HCEC 1CT (cell line): Measurements from ENCODE around the gene RFC2.
"Not testable (repeated sequence)": the region's sequence is repeated elsewhere in the genome, so short reads cannot be mapped to it uniquely, and the experiment has no call there.

Experiments used
- DNase-seq: peaks from one replicate; pipeline ENCODE4 v3.0.0-alpha.2; 2017

The RFC2 gene

DNA sequence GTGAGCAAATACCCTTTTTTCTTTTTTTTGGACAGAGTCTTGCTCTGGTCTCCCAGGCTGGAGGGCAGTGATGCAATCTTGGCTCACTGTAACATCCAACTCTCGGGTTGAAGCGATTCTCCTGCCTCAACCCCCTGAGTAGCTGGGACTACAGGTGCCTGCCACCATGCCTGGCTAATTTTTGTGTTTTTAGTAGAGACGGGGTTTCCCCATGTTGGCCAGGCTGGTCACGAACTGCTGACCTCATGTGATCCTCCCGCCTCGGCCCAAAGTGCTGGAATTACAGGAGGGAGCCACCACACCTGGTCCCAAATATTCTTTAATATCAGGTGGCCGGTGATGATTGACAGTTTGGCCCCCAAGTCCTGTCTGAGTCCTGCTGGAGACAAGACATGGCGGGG is 37.8 kb downstream of the RFC2 start:
- DNase-seq: no peak

DNA sequence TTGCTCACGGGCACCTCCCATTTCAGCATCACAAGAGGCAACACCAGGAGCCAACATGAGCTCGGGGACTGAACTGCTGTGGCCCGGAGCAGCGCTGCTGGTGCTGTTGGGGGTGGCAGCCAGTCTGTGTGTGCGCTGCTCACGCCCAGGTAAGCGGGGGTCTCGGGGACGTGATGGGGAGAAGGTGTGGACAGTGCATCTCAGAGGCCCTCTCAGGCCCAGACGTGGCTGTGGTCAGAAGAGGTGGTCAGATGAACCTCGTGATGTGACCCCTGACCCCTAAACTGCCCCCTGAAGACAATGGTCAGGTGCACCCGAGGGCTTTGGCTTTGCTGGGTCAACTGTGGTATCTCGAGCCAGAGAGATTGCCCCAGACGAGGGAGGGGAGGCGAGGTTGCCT is 38.3 kb downstream of the RFC2 start:
- DNase-seq: no peak

GRCh38 chr7:74214816-74215630 is 39.2 kb downstream of the RFC2 start:
- no peak for DNase-seq

DNA sequence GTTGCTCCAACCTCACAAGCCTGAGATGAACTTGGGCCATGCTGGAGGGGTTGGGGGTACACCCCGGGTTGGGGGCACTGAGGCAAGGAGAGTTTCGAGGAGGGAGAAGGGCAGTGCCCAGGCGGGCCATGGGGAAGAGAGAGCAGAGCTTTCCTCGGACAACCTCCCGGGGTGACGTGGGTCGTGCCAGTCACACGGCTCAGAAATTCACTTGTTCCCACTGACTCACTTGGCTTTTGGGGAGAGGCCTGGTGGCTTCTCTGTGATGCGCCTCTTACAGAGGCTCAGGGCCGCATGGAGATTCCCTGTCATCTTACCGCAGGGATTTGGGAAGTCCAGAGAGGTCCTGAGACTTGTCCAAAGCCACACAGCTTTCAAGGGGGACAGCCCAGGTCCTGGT is 41.5 kb downstream of the RFC2 start:
- no peak for DNase-seq

- DNase-seq: not testable (repeated sequence)
Observed at GRCh38 chr7:74208241-74208640, 46.0 kb downstream of the RFC2 start.

DNA sequence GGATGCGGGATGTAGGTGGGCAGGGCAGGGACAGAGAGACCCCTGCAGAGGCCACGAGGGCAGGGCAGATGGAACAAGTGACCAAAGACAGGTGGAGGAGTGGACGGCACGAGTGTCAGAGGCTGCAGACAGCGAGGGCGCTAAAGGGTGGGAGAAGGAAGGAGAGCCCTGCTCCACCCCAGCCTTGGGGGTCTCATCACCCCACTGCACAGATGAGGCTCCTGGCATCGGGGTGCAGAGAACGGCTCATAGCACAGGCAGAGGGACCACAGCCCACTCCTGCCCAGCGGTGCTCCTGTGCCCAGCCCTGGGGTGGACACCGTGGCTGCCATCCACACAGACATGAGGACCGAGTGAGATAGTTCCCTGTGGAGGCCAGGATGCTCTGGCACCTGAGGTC is 46.6 kb downstream of the RFC2 start:
- DNase-seq: no peak

DNA sequence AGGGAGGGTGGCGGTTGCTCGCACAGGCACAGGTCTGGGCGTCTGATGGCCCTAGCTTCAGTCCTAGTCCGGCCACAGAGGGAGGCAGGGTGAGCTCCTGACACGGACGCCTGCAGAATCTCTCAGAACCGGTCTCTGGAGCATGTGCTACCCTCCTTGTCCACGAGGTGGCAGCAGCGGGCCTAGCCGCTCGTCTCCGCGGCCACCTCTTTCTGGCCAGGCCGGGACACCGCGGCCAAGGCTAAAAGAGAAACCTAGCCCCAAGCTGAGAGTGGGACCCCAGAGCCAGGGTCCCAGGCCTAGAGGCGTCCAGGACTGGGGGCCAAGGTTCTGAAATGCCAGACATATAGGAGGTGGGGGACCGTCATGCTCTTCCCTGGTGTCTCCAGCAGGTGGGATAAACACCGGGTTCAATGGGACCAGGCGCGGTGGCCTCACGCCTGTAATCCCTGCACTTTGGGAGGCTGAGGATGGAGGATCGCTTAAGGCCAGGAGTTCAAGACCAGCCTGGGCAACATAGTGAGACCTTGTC is 47.5 kb downstream of the RFC2 start:
- peak; percentile 58 for DNase-seq

DNA sequence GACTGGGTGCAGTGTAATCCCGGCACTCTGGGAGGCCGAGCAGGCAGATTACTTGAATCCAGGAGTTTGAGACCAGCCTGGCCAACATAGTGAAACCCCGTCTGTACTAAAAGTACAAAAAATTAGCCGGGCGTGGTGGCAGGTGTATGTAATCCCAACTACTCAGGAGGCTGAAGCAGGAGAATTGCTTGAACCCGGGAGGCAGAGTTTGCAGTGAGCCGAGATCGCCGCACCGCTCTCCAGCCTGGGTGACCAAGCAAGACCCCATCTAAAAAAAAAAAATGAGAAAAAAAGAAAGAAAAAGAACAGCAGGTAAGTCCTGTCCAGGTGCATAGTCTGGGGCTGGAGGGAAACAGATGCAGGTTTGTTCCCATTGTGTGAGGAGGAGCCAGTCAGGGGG is 48.1 kb downstream of the RFC2 start:
- not testable (repeated sequence) for DNase-seq

DNA sequence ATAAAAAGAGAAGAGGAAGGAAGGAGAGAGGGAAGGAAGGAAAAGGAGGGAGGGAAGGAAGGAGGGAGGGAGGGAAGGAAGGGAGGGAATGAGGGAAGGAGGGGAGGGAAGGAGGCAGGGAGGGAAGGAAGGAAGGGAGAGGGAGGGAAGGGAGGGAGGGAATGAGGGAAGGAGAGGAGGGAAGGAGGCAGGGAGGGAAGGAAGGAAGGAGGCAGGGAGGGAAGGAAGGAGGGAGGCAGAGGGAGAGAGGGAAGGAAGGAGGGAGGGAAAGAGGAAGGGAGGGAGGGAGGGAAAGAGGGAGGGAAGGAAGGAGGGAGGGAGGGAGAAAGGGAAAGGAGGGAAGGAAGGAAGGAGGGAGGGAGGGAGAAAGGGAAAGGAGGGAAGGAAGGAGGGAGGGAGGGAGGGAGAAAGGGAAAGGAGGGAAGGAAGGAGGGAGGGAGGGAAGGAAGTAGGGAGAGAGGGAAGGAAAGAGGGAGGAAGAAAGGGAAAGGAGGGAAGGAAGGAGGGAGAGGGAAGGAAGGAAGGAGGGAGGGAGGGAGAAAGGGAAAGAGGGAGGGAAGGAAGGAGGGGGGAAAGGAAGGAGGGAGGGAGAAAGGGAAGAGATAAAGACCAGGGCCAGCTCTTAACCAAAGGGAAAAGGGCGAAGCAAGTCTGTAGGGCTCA is 50.1 kb downstream of the RFC2 start:
- DNase-seq: no peak

DNA sequence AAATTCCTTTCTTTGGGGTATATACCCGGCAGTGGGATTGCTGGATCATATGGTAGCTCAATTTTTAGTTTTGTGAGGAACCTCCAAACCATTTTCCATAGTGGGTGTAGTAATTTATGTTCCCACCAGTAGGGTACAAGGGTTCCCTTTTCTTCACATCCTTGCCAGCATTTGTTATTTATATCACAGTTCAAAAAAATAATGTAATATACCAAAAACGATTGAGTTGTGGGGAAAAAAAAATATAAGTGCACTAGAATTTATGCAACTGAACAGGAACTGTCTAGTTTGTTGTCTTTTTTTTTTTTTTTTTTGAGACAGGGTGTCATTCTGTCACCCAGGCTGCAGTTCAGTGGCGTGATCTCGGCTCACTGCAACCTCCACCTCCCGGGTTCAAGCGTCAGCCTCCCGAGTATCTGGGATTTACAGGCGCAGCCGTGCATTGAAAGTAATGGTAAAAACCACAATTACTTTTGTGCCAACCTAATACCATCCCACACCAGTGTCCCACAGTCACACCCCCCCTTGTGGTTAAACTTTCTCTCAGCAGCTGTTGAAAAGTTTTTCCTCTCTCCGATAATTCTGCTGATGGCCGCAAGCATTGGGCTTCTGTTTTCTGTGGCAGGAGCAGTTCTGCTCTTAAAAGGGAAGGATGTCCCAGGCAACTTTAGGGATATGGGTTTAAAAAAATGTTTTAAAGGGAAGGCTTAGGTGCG is 51.2 kb downstream of the RFC2 start:
- DNase-seq: peak; percentile 17

GRCh38 chr7:74199551-74200355 is 54.4 kb downstream of the RFC2 start:
- peak; percentile 33 for DNase-seq

DNA sequence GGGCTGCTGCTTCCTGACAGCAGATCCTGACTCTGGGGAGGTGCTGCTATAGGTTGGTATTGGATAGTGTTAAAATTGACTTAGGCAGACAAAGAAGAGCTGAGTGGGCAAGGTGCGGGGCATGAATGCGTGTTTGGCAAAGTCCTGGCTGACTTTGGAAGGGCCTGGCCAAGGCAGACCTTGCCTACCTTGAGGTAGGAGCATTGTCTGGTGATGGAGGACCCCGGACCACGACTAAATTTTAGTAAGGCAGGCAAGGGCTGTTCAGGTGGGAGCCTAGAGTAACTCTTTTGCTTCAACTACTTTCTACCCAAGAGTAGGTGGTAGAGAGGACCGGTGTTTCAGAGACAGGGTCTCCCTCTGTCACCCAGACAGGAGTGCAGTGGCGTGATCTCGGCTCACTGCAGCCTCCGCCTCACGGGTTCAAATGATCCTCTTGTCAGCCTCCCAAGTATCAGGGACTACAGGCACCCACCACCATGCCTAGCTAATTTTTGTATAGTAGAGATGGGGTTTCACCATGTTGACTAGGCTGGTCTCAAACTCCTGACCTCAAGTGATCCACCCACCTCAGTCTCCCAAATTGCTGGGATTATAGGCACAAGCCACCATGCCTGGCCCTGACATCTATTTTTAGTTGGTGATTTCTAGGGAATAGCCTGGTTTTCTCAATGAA is 56.6 kb downstream of the RFC2 start:
- DNase-seq: no peak

DNA sequence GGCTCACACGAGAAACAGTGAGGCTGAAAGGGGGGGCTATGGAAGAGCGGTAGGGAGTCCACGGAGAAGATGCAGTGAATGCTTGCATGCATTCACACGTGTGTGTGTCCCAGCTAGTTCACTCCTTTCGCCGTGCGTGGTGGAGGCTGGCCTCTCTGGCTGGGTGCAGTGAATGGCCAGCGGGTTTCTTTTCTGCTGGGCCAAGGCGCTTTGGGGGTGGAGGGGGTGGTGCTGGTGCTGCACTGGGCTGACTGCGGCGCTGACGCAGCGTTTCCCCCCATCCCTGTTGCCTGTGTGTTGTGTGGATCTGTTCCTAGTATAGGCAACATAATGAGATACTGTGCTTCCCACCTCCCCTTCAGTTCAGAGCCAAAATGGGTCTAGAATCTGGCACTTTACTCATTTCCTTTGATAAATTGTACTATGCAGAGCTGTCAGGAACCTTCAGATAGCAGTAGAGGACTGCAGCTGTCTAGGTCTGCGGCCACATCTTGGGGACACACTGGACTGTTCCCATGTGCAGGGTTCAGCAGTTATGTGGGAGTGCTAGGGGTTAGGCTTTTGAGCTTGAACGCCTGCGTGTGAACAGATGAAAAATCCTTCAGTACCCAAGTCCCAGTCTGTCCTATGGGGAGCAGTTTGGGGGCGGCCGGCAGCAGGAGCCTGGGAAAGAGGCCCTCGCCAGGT is 58.1 kb downstream of the RFC2 start:
- not testable (repeated sequence) for DNase-seq

DNA sequence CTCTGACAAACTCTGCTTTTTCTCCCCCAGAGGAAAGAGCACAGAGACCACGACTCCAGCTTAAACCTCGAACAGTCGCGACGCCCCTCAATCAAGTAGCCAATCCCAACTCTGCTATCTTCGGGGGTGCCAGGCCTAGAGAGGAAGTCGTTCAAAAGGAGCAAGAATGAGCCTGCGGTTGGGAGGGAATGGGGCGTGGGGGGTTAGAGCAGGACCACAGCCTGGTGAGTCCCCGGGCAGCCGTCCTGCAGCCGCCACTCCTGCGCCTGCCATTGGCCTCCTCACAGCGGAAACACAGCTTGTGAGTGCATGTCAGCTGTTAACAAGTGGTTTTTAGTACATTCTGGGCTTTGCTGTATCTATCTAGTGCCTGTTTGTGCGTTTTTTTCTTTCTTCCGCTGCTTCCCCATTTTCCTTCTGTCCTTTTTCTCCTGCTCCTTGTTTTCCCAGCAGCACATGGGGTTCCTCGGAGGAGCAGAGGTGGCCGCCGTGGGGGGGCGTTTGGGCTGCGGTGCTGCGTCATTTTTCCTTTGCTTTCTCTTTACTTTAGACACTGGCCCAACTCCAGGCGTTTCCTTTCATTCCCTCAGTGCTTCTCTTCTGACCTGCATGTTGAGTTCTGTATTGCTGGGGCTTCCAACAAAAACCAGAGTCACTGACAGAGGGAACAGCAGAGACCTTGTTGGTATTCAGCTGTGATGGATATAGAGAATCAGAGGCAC is 58.9 kb downstream of the RFC2 start:
- not testable (repeated sequence) for DNase-seq

DNA sequence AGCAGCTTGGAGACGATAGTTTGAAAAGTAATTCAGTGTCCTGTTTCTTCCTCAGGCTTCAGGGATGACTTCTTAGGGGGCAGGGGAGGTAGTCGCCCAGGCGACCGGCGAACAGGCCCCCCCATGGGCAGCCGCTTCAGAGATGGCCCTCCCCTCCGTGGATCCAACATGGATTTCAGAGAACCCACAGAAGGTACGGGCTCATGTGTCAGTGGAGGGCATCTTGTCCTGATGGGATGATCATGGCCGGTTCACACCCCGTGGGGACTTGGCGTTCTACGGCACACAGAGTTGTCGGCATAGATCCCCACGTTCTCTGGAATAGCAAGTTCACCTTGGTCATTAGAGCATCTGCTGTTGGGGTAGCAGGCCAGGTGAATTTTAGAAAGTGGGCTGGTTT is 59.5 kb downstream of the RFC2 start:
- DNase-seq: no peak

DNA sequence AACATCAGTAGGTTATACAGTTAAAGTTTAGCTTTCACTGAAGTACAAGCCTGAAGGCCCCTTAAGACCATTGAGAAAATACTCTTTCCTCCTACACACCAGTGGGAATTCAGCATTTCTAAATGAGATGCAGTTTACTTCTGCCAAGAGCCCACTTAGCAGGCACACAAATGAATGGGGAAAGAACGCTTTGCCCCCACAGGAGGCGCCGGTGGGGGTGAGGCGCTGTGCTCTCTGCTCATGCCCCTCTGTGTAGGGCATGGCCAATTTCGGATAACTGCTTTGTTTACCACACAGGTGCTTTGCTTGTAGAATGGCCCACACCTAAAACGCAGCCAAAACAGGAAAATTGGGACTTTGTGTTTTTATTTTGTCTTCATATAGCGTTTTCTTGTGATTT is 60.3 kb downstream of the RFC2 start:
- no peak for DNase-seq

DNA sequence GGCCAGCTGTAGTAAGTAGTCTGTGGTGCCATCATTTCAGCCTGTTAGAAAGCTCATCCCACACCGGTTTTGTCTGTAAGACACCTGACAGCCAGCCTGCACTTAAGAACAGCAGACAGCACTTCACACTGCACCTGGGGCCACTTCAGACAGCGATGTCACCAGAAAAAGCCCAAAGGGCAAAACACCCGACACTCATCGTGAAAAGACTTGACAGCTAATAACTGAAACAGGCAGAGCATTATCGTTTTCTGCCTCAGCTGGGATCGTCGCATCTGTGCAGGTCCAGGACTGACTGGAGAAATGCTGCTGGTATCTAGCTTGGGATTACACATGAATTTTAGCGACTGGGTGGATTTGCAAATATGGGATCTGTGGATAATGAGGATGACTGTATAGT is 61.1 kb downstream of the RFC2 start:
- DNase-seq: no peak

GRCh38 chr7:74191231-74191630 is 63.0 kb downstream of the RFC2 start:
- no peak for DNase-seq

GRCh38 chr7:74190259-74190658 is 63.9 kb downstream of the RFC2 start:
- DNase-seq: no peak

DNA sequence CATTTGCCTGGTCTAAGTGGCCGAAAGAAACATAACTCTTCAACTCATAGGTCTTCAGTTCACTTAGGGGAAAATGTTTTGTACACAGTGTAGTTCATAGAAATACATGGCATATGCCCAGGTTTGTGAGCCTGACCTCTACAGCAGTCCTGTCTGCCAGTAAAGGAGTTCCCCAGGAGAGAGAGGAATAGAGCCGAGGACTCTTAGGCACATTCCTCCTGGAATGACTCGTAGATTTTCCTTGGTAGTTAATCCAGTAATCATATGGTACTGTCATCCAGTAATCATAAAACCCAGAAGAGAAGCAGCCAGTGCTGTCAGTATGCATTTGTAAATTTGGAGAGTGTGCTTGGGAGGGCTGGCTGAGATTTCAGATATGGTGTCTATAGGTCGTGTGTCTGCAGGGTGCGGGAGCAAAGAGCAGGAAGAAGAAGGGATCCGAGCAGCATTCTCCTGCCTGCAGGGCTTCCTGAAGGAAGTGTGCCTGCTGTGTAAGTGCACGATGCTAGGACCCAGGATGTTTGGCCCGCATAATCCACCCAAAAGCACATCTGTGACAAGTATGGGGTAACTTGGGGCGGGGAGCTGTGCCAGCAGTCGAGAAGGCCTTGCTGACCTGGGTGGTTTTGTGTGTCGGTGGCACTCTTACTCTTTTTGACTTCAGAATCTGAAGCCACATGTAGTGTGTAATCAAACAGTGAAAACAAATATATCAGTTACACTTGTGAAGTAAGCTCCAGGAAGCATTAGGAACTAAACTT is 66.1 kb downstream of the RFC2 start:
- DNase-seq: peak; percentile 39
